Activated T-helper 1 cell treated with anti-CD3 and anti-CD28 coated beads, Interleukin-2, amount 50 U/mL, for 16 hours (primary cell): Measurements from ENCODE around the gene COL17A1.

Experiments
- DNase-seq, 2 donors: peaks; one replicate each; pipeline ENCODE4 v3.0.0-alpha.2; 2020; ENCODE audit warnings: low read depth in 1 of 2, low spot score in 1 of 2

The COL17A1 gene

GRCh38 chr10:104098358-104098925 is 12.8 kb upstream of the COL17A1 start:
- no peak for DNase-seq

GRCh38 chr10:104096692-104097091 is 11.0 kb upstream of the COL17A1 start:
- DNase-seq: no peak

GRCh38 chr10:104092749-104093148 is 7.1 kb upstream of the COL17A1 start:
- DNase-seq: no peak

GRCh38 chr10:104090611-104091010 is 4.9 kb upstream of the COL17A1 start:
- DNase-seq: no peak

- DNase-seq: no peak
Observed at GRCh38 chr10:104089621-104090020, 3.9 kb upstream of the COL17A1 start.

GRCh38 chr10:104088239-104088638 is 2.6 kb upstream of the COL17A1 start:
- no peak for DNase-seq

- no peak for DNase-seq
Observed at GRCh38 chr10:104084482-104085142, 1.1 kb downstream of the COL17A1 start.

GRCh38 chr10:104081998-104082397 is 3.7 kb downstream of the COL17A1 start:
- DNase-seq: no peak

- no peak for DNase-seq
Observed at GRCh38 chr10:104080762-104081161, 4.9 kb downstream of the COL17A1 start.

- no peak for DNase-seq
Observed at GRCh38 chr10:104077663-104078151, 8.0 kb downstream of the COL17A1 start.

GRCh38 chr10:104077247-104077646 is 8.4 kb downstream of the COL17A1 start:
- DNase-seq: no peak

GRCh38 chr10:104076743-104077160 is 8.9 kb downstream of the COL17A1 start:
- no peak for DNase-seq

- no peak for DNase-seq
Observed at GRCh38 chr10:104074505-104074904, 11.2 kb downstream of the COL17A1 start.

- DNase-seq: no peak
Observed at GRCh38 chr10:104072786-104073185, 12.9 kb downstream of the COL17A1 start.

GRCh38 chr10:104069613-104070012 is 16.1 kb downstream of the COL17A1 start:
- no peak for DNase-seq

GRCh38 chr10:104067525-104067924 is 18.2 kb downstream of the COL17A1 start:
- no peak for DNase-seq

- no peak for DNase-seq
Observed at GRCh38 chr10:104066945-104067344, 18.7 kb downstream of the COL17A1 start.

- no peak for DNase-seq
Observed at GRCh38 chr10:104065748-104066147, 19.9 kb downstream of the COL17A1 start.

- no peak for DNase-seq
Observed at GRCh38 chr10:104061196-104061595, 24.5 kb downstream of the COL17A1 start.

- no peak for DNase-seq
Observed at GRCh38 chr10:104059364-104059763, 26.3 kb downstream of the COL17A1 start.

- no peak for DNase-seq
Observed at GRCh38 chr10:104057717-104058116, 28.0 kb downstream of the COL17A1 start.

GRCh38 chr10:104056619-104057273 is 28.9 kb downstream of the COL17A1 start:
- no peak for DNase-seq
